Stomach (tissue), 9 donors: ENCODE measurements around the gene SOX8. TPM values are rescaled to one million over a fixed set of nuclear protein-coding genes. Genes with fewer than 3 reads are reported as not detected.

Source experiments
- DNase-seq, 2 donors: peaks; one replicate each; pipeline versions ENCODE4 v3.0.0 to v3.0.0-alpha.2; 2013 to 2019
- H3K27ac ChIP-seq, 5 donors: fragments of 200-600 bp in 4 of 5; sonication (generic) in 4 of 5; one replicate each; pipeline ENCODE4 v1.5.1; 2013 to 2019; ENCODE audit warnings: mild to moderate bottlenecking in 1 of 5, moderate library complexity in 1 of 5
- H3K27me3 ChIP-seq, 3 donors: fragments of 200-600 bp; sonication (generic); one replicate each; pipeline ENCODE4 v1.5.1; 2017 to 2019; ENCODE audit warnings: mixed run types in 1 of 3
- H3K36me3 ChIP-seq, 4 donors: fragments of 200-600 bp; sonication (generic); 1 replicate in 3 of 4; 2 replicates in 1 of 4; pipeline ENCODE4 v1.5.1; 2016 to 2019
- H3K4me1 ChIP-seq, 4 donors: fragments of 200-600 bp; sonication (generic); one replicate each; pipeline ENCODE4 v1.5.1; 2016 to 2019
- H3K4me3 ChIP-seq, 4 donors: fragments of 200-600 bp; sonication (generic) in 3 of 4; one replicate each; pipeline ENCODE4 v1.5.1; 2016 to 2019; ENCODE audit warnings: mild to moderate bottlenecking in 1 of 4
- H3K9me3 ChIP-seq, 4 donors: fragments of 200-600 bp; sonication (generic); one replicate each; pipeline ENCODE4 v1.5.1; 2016 to 2019
- EP300 ChIP-seq: sonication (generic); formaldehyde crosslinking; IDR thresholded peaks from one replicate; pipeline ENCODE4 v1.6.1; 2017; ENCODE audit warnings: antibody characterized with exemption
- POLR2A ChIP-seq, 4 donors: fragments of 450-650 bp; IDR thresholded peaks; one replicate each; pipeline ENCODE4 v1.6.1; 2016; ENCODE audit warnings: antibody characterized with exemption in 4 of 4, control low read depth in 2 of 4, mild to moderate bottlenecking in 1 of 4, moderate library complexity in 1 of 4
- POLR2AphosphoS5 ChIP-seq, 3 donors: sonication (generic); formaldehyde crosslinking; IDR thresholded peaks; one replicate each; pipeline ENCODE4 v1.6.1; 2016; ENCODE audit warnings: antibody characterized with exemption in 3 of 3
- WGBS, 5 donors: extraction: QIAGEN DNeasy Blood & Tissue Kit in 3 of 5; methylation state at CpG; one replicate each; pipeline versions ENCODE4 v1.1.5 to v1.1.7; 2013 to 2018; 5-methylcytosine and 5-hydroxymethylcytosine counted together
- intact Hi-C: fragments of 100-400 bp; cut with DNase I; formaldehyde crosslinking; loops from one replicate; pipeline ENCODE4 v1.15.1; 2023; ENCODE audit warnings: low total_unique reads
- polyA plus RNA-seq, 3 donors: library from polyadenylated mRNA; stranded (reverse); fragments of 200-250 nt; gene quantifications; one replicate each; pipeline ENCODE4 v1.2.3, GENCODE V29; 2013
- total RNA-seq, 5 donors: library from RNA; depleted of rRNA; stranded (reverse); fragments of >200 nt; gene quantifications; one replicate each; pipeline versions ENCODE4 v1.1.0 to v1.2.3, GENCODE V29; 2014 to 2016
- TF ChIP-seq, protein P1 (sequence below), 7 experiments: fragments of 450-650 bp in 4 of 7; fragments of 200-600 bp in 3 of 7; sonication (generic) in 3 of 7; IDR thresholded peaks; one replicate each; pipeline ENCODE4 v1.5.1; 2016 to 2019; ENCODE audit warnings: antibody characterized with exemption in 7 of 7, control low read depth in 2 of 7, mild to moderate bottlenecking in 1 of 7
- donor health status: healthy with polysubstance abuse.
- donor health status: Bipolar disorder and iron deficiency.
- donor health status: healthy.

The SOX8 gene
- total and polyA plus RNA-seq, 8 donors, result 0.45 to 15.1 (median 1.1) TPM; not detected in 3

- H3K4me1 ChIP-seq, result peaks cover 13 to 40% (median 29%) of the 10 kb centered on the region in 4 donors
- H3K27me3 ChIP-seq, result peaks cover 0 to 9% (median 0%) of the 10 kb centered on the region in 3 donors
- TF ChIP-seq, protein P1, sequence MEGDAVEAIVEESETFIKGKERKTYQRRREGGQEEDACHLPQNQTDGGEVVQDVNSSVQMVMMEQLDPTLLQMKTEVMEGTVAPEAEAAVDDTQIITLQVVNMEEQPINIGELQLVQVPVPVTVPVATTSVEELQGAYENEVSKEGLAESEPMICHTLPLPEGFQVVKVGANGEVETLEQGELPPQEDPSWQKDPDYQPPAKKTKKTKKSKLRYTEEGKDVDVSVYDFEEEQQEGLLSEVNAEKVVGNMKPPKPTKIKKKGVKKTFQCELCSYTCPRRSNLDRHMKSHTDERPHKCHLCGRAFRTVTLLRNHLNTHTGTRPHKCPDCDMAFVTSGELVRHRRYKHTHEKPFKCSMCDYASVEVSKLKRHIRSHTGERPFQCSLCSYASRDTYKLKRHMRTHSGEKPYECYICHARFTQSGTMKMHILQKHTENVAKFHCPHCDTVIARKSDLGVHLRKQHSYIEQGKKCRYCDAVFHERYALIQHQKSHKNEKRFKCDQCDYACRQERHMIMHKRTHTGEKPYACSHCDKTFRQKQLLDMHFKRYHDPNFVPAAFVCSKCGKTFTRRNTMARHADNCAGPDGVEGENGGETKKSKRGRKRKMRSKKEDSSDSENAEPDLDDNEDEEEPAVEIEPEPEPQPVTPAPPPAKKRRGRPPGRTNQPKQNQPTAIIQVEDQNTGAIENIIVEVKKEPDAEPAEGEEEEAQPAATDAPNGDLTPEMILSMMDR (IDR thresholded peaks at IDR 0.05), result no peak
- TF ChIP-seq POLR2A (IDR thresholded peaks at IDR 0.05), result no peak
- intact Hi-C loops, result no loop called here
- H3K27ac ChIP-seq, result no peak overlapping the region
- WGBS, 5 donors, result 86 to 94% (median 90%) methylated on average over 17 of the region's 17 CpGs
- H3K9me3 ChIP-seq, result no peaks in the 10 kb centered on the region
- peaks cover 0 to 3% (median under 1%) of the 10 kb centered on the region in 4 donors for H3K36me3 ChIP-seq
- no peak for DNase-seq
- H3K4me3 ChIP-seq, result no peak overlapping the region
Measured at GRCh38 chr16:973366-973765, 8.2 kb upstream of the SOX8 start.

DNA sequence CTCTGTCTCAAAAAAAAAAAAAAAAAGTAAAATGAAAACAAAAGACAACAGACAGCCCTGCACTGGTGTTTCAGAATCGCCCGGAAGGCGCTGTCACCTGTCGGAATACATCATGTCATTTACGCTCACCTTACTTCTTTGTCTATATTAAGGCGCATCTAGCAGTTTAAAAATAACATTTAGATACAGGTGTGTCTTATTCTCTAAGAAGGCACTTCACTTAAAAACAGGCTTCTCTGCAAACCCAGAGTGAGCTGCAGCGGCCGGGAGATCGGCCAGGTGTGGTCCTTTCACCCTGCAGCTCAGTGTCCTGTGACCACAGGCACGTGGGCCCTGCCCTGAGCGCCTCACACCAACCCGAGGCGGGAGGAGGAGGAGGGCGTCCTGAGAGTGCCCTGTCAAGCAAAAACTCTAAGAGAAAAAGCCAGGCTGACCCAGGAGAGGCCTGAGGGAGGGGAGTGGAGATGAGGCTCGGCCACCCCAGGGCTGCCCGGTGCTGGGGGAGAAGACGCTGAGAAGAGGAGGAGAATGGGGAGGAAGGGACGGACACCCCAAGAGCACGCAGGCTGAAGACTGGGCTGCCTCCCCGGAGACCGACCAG lies 7.5 kb upstream of the SOX8 start:
- TF ChIP-seq POLR2A (IDR thresholded peaks at IDR 0.05) (no peak), POLR2AphosphoS5 (IDR thresholded peaks at IDR 0.05) (no peak), EP300 (no peak)
- TF ChIP-seq, protein P1 (IDR thresholded peaks at IDR 0.05), result no peak
- WGBS, 5 donors, result 63 to 71% (median 70%) methylated on average over 17 to 21 of the region's 21 CpGs
- H3K4me3 ChIP-seq, result no peak overlapping the region
- H3K9me3 ChIP-seq, result no peaks in the 10 kb centered on the region
- H3K4me1 ChIP-seq, result peaks cover 12 to 34% (median 26%) of the 10 kb centered on the region in 4 donors
- intact Hi-C loops, result no loop called here
- no peak for DNase-seq
- no peaks in the 10 kb centered on the region for H3K36me3 ChIP-seq
- no peak overlapping the region for H3K27ac ChIP-seq
- H3K27me3 ChIP-seq, result peaks cover 0 to 16% (median under 1%) of the 10 kb centered on the region in 3 donors

GRCh38 chr16:974611-975261 lies 6.8 kb upstream of the SOX8 start:
- no peaks in the 10 kb centered on the region for H3K36me3 ChIP-seq
- TF ChIP-seq EP300 (no peak), POLR2A (IDR thresholded peaks at IDR 0.05) (no peak), POLR2AphosphoS5 (IDR thresholded peaks at IDR 0.05) (no peak)
- TF ChIP-seq, protein P1 (IDR thresholded peaks at IDR 0.05), result no peak
- H3K9me3 ChIP-seq, result no peaks in the 10 kb centered on the region
- peaks cover 6 to 28% (median 20%) of the 10 kb centered on the region in 4 donors for H3K4me1 ChIP-seq
- intact Hi-C loops, result no loop called here
- H3K4me3 ChIP-seq, result no peak overlapping the region
- no peak for DNase-seq
- H3K27me3 ChIP-seq, result peaks cover 0 to 23% (median 6%) of the 10 kb centered on the region in 3 donors
- H3K27ac ChIP-seq, result no peak overlapping the region
- 69 to 82% (median 78%) methylated on average over 22 to 26 of the region's 26 CpGs for WGBS, 5 donors

GRCh38 chr16:975291-975690 lies 6.3 kb upstream of the SOX8 start:
- Histone ChIP-seq H3K9me3 (no peaks in the 10 kb centered on the region), H3K4me3 (no peak overlapping the region), H3K36me3 (no peaks in the 10 kb centered on the region), H3K27ac (no peak overlapping the region), H3K4me1 (peaks cover 0 to 28% (median 19%) of the 10 kb centered on the region in 4 donors), H3K27me3 (peaks cover 5 to 28% (median 10%) of the 10 kb centered on the region in 3 donors)
- 90 to 96% (median 94%) methylated on average over 12 of the region's 12 CpGs for WGBS, 5 donors
- no peak for DNase-seq
- intact Hi-C loops, result no loop called here
- TF ChIP-seq POLR2A (IDR thresholded peaks at IDR 0.05), result no peak
- TF ChIP-seq, protein P1 (IDR thresholded peaks at IDR 0.05), result no peak
